SH-SY5Y (cell line): ENCODE measurements around the gene MORN1.

Experiments
- GATA2 ChIP-seq: IDR thresholded peaks from 2 replicates; pipeline ENCODE4 v1.6.1; 2011; ENCODE audit warnings: mild to moderate bottlenecking, low read depth, low read length
- GATA3 ChIP-seq: IDR thresholded peaks from 2 replicates; pipeline ENCODE4 v1.6.1; 2011; ENCODE audit warnings: low read depth, mild to moderate bottlenecking, low read length, moderate library complexity

- TF ChIP-seq GATA3 (no peak), GATA2 (no peak)
Measured at GRCh38 chr1:2381741-2382620, 9.4 kb downstream of the MORN1 start.
